B cell (primary cell): Measurements from ENCODE around the gene CHTF8.

Experiments used
- EZH2 ChIP-seq: IDR thresholded peaks from 2 replicates; pipeline ENCODE4 v1.6.1; 2012; ENCODE audit warnings: borderline replicate concordance, low read depth, mild to moderate bottlenecking, moderate library complexity, low read length; ENCODE audit not compliant: insufficient read depth, poor library complexity, severe bottlenecking
- TF ChIP-seq, protein P1 (sequence below): fragments of 200-600 bp; IDR thresholded peaks from one replicate; pipeline ENCODE4 v1.8.0; 2022; ENCODE audit warnings: antibody characterized with exemption, mild to moderate bottlenecking

DNA sequence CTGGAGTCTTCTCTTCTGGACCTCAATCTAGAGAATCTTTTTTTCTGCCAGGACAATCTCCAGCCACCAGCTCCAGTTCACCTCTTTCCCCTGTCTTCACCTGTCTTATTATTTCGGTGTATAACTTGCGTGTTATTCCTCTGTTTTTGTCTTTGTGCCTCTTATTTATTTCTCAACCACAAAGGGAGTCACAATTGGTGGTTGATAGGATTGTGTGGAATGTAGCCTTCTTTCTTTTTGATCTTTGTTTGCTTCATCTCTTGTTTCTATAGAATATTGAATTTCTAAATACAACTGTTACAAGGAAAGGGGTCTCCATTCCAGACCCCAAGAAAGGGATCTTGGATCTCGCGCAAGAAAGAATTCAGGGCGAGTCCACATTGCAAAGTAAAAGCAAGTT is 62.9 kb downstream of the CHTF8 start:
- no peak for TF ChIP-seq EZH2
- TF ChIP-seq, protein P1, sequence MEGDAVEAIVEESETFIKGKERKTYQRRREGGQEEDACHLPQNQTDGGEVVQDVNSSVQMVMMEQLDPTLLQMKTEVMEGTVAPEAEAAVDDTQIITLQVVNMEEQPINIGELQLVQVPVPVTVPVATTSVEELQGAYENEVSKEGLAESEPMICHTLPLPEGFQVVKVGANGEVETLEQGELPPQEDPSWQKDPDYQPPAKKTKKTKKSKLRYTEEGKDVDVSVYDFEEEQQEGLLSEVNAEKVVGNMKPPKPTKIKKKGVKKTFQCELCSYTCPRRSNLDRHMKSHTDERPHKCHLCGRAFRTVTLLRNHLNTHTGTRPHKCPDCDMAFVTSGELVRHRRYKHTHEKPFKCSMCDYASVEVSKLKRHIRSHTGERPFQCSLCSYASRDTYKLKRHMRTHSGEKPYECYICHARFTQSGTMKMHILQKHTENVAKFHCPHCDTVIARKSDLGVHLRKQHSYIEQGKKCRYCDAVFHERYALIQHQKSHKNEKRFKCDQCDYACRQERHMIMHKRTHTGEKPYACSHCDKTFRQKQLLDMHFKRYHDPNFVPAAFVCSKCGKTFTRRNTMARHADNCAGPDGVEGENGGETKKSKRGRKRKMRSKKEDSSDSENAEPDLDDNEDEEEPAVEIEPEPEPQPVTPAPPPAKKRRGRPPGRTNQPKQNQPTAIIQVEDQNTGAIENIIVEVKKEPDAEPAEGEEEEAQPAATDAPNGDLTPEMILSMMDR = no peak
